DMS153 treated with DMSO at 0.1 percent for 48 hours (cell line): ENCODE results near the gene FAF1.
"Not testable (repeated sequence)": the region's sequence is repeated elsewhere in the genome, so short reads cannot be mapped to it uniquely, and the experiment has no call there.

Experiments used
- DNase-seq: peaks from one replicate; lab custom pipeline; 2025; ENCODE audit not compliant: unreplicated experiment; lab: John Stamatoyannopoulos, UW

Gene FAF1

DNA sequence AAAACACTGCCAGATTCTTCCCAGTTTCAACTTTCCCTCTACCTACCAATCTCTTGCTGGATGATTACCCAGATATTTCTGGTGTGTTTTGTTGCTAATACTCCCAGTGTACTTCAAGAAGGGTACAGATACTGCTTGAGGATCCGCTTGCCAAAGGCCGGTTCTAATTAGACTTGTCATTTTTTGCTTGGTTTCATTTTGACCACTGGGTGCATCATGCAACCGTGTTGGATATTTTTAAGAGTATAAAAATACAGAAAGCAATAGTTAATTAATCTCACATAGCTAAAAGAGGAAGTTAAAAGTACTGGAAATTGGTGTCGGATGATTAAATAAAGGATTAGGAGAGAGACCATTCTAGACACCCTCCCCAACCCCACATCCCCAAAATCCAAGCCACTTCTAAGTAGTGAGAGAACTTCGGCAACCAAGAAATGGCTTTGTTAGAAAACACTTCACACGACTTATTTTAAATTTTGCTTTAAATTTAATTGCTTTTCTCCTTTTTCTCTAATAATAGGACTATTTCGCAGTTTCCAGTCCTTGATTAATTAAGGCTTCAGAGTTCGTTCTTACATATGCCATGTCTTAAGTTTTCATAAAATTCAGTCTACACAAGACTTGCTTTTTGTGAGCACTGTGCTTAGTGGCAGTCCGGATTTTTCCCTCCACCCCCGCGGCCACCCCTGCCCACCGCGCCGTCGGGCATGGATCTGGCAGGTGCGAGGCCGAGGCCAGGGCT is 7.5 kb upstream of the FAF1 start:
- DNase-seq = peak; percentile 73

DNA sequence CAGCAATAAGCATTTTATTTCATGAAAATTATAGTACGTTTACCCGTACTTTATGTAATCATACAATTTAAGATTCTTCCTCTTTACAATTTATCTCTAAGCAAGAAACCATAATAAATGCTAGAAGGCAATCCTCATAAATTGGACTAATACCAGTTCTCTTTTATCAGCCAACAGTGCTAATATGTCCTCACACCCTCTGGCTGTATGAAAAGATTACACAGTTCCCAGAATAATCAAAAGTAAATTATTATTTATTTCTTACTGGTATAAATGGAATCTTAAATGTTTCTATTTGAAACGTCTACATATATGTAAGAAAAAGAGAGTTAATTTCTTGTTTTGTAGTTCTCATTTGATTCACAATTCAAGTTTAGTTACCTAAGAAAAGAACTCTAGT is 6.9 kb upstream of the FAF1 start:
- no peak for DNase-seq

DNA sequence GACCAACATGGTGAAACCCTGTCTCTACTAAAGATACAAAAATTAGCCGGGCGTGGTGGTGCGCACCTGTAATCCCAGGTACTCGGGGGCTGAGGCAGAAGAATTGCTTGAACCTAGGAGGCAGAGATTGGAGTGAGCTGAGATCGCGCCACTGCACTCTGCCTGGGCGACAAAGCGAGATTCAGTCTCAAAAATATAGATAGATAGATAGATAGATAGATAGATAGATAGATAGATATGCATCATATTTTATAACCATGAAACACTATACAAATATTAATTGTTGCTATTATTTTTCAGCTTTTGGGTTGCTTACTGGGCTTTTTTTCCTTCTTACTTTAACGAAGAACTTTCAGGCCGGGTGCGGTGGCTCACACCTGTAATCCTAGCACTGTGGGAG is 4.8 kb upstream of the FAF1 start:
- no peak for DNase-seq

GRCh38 chr1:50959303-50959912 is 659 bp downstream of the FAF1 start:
- DNase-seq = no peak

- no peak for DNase-seq
These were observed 5.0 kb downstream of the FAF1 start for GRCh38 chr1:50955116-50955515.

DNA sequence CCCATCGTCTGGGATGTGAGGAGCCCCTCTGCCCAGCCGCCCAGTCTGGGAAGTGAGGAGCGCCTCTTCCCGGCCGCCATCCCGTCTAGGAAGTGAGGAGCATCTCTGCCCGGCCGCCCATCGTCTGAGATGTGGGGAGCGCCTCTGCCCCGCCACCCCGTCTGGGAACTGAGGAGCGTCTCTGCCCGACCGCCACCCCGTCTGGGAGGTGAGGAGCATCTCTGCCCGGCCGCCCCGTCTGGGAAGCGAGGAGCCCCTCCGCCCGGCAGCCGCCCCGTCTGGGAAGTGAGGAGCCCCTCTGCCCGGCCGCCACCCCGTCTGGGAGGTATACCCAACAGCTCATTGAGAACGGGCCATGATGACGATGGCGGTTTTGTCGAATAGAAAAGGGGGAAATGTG is 7.5 kb downstream of the FAF1 start:
- not testable (repeated sequence) for DNase-seq

GRCh38 chr1:50950396-50950795 is 9.7 kb downstream of the FAF1 start:
- DNase-seq = no peak

GRCh38 chr1:50949286-50949982 is 10.6 kb downstream of the FAF1 start:
- DNase-seq = no peak

GRCh38 chr1:50942334-50942733 is 17.7 kb downstream of the FAF1 start:
- DNase-seq = no peak

DNA sequence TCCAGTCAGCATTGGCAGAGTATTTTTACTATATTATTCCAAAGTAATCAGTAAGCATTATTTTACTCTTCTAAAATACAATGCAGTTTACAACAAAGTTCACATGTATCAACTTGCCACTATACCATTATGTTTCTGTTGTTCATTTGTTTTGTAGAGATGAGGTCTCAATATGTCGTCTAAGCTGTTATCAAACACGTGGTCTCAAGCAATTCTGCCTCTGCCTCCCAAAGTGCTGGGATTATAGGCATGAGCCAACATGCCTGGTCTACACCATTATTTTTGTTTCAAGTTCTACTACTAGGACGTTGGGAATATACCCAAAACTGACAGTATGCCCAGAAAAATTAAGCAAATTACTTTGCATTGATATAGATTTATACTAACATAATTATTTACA is 19.8 kb downstream of the FAF1 start:
- DNase-seq = no peak

DNA sequence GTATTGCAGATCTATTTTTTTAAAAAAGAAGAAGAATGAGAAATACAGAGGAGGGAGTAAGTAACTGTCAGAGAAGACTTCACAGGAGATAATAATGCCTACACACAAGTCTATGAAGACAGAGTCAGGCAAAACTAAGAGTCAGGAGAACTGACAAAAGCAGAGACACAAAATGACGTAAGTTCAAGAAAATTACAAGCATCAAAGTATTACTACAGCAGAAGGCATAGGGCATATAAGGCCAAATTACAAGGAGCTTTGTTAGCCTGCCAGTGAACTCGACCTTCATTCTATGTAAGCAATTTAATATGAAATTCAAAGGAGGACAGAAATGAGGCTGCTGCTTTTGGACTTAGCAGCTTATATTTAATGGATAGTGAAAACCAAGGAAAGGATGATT is 23.7 kb downstream of the FAF1 start:
- no peak for DNase-seq

DNA sequence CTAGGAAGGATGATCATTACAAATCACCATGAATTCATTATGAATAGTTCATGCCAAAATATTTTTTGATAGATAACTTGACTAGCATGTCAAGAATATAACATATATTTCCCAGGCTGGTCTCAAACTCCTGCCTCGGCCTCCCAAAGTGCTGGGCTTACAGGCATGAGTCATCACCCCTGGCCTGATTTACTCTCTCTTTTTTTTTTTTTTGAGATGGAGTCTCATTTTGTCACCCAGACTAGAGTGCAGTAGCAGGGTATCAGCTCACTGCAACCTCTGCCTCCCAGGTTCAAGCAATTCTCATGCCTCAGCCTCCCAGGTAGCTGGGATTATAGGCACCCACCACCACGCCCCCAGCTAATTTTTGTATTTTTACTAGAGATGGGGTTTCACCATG is 24.8 kb downstream of the FAF1 start:
- not testable (repeated sequence) for DNase-seq

DNA sequence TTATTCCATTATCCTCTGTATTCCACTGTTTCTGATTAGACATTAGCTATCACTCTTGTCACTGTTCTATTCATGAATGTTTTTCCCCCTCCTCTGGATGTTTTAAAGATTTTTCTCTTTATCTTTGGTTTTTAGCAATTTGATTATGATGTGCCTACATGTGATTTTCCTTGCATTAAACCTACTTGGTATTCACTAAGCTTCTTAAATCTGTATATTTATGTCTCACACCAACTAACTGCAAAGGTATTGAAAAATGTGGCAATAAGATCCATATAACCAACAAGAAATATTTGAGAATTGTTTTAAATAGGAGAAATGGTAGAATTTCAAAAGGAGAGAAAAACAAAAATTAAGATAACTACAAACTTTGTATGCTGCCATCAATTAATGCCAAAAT is 25.2 kb downstream of the FAF1 start:
- DNase-seq = no peak

DNA sequence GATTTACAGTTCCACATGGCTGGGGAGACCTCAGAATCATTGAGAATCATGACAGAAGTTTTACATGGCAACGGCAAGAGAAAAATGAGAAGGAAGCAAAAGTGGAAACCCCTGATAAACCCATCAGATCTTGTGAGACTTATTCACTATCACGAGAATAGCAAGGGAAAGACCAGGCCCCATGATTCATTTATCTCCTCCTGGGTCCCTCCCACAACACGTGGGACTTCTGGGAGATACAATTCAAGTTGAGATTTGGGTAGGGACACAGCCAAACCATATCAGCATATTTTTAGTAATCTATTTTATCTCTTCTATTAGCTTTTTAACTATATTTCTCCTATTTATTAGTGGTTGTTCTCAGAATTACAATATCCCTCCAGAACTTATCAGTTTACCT is 26.3 kb downstream of the FAF1 start:
- not testable (repeated sequence) for DNase-seq

DNA sequence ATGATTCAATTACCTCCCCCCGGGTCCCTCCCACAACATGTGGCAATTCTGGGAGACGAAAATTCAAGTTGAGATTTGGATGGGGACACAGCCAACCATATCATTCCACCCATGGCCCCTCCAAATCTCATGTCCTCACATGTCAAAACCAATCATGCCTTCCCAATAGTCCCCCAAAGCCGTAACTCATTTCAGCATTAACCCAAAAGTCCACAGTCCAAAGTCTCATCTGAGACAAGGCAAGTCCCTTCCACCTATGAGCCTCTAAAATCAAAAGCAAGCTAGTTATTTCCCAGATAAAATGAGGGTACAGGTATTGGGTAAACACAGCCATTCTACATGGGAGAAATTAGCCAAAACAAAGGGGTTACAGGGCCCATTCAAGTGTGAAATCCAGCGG is 28.0 kb downstream of the FAF1 start:
- DNase-seq = not testable (repeated sequence)

DNA sequence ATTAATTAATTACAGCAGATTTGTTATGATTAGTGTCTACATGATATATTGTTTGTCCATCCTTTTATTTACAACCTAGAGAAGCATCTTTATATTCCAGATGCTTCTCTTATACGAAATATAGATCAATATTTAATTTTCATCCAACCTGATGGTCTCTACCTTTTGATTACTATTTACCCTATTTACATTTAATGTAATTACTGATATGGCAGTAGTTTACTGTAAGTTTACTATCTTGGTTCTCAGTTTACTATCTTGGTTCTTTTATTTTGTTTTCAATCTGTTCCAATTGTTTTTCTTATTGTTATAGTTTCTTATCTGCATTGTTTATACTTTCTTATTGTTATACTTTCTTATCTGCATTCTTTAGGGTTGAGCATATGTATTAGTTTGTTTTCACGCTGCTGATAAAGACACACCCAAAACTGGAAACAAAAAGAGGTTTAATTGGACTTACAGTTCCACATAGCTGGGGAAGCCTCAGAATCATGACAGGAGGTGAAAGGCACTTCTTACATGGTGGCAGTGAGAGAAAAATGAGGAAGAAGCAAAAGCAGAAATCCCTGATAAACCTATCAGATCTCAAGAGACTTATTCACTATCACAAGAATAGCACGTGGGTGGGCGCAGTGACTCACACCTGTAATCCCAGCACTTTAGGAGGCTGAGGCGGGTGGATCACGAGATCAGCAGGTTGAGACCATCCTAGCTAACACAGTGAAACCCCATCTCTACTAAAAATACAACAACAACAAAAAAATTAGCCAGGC is 28.9 kb downstream of the FAF1 start:
- DNase-seq = no peak

- DNase-seq = no peak
These were observed 29.9 kb downstream of the FAF1 start for GRCh38 chr1:50930193-50930592.

DNA sequence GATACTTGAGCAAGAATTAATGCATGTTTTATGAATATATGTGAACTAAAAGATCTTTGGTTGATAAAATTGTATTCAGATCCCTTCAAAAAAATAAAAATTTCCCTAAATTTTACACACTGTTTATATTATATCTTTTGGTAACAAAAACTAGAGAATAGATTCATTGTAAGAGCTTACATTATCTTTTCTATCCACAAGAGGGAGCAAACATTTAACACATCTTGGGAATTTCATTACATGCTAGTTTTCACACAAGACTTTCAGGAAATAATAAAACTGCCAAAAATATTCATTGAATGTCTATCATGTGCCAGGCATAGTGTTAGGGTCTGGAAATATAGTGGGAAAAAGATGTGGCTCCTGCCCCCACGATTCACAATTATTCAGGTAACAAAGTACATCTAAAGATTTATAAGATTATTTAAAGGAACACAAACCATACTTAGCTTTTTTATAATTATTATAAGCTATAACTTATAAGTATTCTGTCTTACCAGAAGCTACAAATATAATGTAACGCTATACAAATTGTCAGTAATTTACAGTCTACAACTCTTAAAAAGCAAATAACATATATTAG is 30.6 kb downstream of the FAF1 start:
- DNase-seq = peak; percentile 34

DNA sequence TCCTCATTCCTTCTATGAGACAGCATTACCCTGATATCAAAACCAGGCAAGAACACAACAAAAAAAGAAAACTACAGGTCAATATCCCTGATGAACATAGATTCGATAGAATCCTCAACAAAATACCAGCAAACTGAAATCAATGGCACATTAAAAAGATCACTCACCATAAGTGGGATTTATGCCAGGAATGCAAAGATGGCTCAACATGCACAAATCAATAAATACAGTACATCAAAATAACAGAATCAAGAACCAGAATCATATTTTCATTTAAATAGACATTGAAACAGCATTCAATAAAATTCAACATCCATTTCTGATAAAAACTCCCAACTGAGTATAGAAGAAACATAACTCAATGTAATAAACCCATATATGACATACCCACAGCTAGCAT is 36.5 kb downstream of the FAF1 start:
- no peak for DNase-seq

DNA sequence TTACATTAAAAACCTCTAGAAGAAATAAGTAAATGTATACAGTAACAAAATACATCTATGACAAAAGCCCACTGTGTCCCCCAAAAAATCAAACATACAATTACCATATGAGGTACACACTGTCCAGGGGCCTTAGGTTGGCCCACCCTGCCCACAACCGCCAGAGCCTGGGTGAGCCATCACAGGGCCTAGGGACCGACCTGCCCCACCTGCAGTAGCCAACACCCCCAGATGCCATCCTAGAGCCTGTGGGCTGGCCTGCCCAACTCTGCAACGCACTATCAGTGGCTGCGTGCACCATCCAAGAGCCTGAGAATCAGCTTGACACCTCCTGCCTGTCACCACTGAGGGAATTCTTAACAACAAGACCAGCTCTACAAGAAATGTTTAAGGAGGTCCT is 39.0 kb downstream of the FAF1 start:
- DNase-seq = no peak

DNA sequence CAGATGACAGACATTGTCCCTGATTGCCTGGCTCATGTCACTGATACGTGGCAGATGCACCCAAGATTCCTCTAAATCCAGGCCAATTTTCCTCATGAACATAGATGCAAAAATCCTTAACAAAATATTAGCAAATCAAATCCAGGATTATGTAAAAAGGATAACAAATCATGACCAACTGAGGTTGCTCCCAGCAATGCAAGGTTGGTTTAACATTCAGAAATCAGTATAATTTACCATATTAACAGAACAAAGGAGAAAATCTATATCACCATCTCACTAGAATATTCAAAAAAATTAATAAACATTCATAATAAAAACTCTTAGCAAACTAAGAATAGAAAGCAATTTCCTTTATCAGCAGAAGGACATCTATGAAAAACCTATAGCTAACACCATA is 39.7 kb downstream of the FAF1 start:
- no peak for DNase-seq
